Memory B cell (primary cell): Measurements from ENCODE around the gene HMOX1.

Experiments used
- ATAC-seq: fragments of 150-1000 bp; cut with Tn5 transposase; 2 replicates; pipeline ENCODE4 v1.10.0; 2021; ENCODE audit warnings: low read depth, mild to moderate bottlenecking, moderate library complexity
- DNase-seq, 2 donors: peaks; one replicate each; pipeline ENCODE4 v3.0.0; 2022; ENCODE audit warnings: low spot score in 2 of 2
- H3K27ac Mint-ChIP-seq: one replicate; pipeline ENCODE4 v1.8.0; 2022; ENCODE audit warnings: mild to moderate bottlenecking, moderate library complexity, mixed read lengths
- H3K27me3 Mint-ChIP-seq: one replicate; pipeline ENCODE4 v1.8.0; 2022; ENCODE audit warnings: mixed read lengths
- H3K36me3 Mint-ChIP-seq: one replicate; pipeline ENCODE4 v1.8.0; 2022; ENCODE audit warnings: mild to moderate bottlenecking, mixed read lengths
- H3K4me1 Mint-ChIP-seq: one replicate; pipeline ENCODE4 v1.8.0; 2022; ENCODE audit warnings: mixed read lengths
- H3K4me3 Mint-ChIP-seq: one replicate; pipeline ENCODE4 v1.8.0; 2022; ENCODE audit warnings: mild to moderate bottlenecking, moderate library complexity, mixed read lengths
- H3K9me3 Mint-ChIP-seq: one replicate; pipeline ENCODE4 v1.8.0; 2022; ENCODE audit warnings: mixed read lengths

The HMOX1 gene

GRCh38 chr22:35397095-35397904 lies 16.4 kb downstream of the HMOX1 start:
- peaks cover 10% of the 10 kb centered on the region for H3K36me3 Mint-ChIP-seq
- no peak for ATAC-seq
- no peaks in the 10 kb centered on the region for H3K27me3 Mint-ChIP-seq
- H3K9me3 Mint-ChIP-seq, result no peaks in the 10 kb centered on the region
- no peak for DNase-seq
- peak overlapping the region; percentile 72 for H3K4me3 Mint-ChIP-seq
- peaks cover 30% of the 10 kb centered on the region for H3K4me1 Mint-ChIP-seq
- peak overlapping the region; percentile 99 for H3K27ac Mint-ChIP-seq

- ATAC-seq (no peak), DNase-seq (no peak)
- Mint-ChIP-seq H3K27me3 (no peaks in the 10 kb centered on the region), H3K36me3 (peaks cover 10% of the 10 kb centered on the region), H3K4me1 (peaks cover 29% of the 10 kb centered on the region), H3K27ac (peak overlapping the region; percentile 99), H3K4me3 (peak overlapping the region; percentile 97), H3K9me3 (no peaks in the 10 kb centered on the region)
These were observed 17.7 kb downstream of the HMOX1 start for GRCh38 chr22:35398591-35398973.

GRCh38 chr22:35399114-35399677 lies 18.3 kb downstream of the HMOX1 start:
- Mint-ChIP-seq H3K9me3 (no peaks in the 10 kb centered on the region), H3K4me3 (peak overlapping the region; percentile 97), H3K4me1 (peaks cover 23% of the 10 kb centered on the region), H3K27me3 (no peaks in the 10 kb centered on the region), H3K27ac (peak overlapping the region; percentile 99), H3K36me3 (peaks cover 10% of the 10 kb centered on the region)
- DNase-seq (no peak), ATAC-seq (no peak)

GRCh38 chr22:35399678-35400500 lies 19.0 kb downstream of the HMOX1 start, which contains the start of gene MCM5:
Gene MCM5, plus strand, starts transcription at chr22:35400140. Its CDS starts 299 bp downstream, at chr22:35400439.
- ATAC-seq (peak; percentile 89), DNase-seq (peak; percentile 86 to 97)
- Mint-ChIP-seq H3K36me3 (peaks cover 12% of the 10 kb centered on the region), H3K4me1 (peaks cover 23% of the 10 kb centered on the region), H3K27ac (peak within 1 kb of the TSS; percentile 99), H3K4me3 (peak within 1 kb of the TSS; percentile 97), H3K27me3 (no peaks in the 10 kb centered on the region), H3K9me3 (no peaks in the 10 kb centered on the region)

GRCh38 chr22:35400501-35400790 lies 19.6 kb downstream of the HMOX1 start:
- H3K4me1 Mint-ChIP-seq, result peaks cover 23% of the 10 kb centered on the region
- H3K27me3 Mint-ChIP-seq, result no peaks in the 10 kb centered on the region
- H3K27ac Mint-ChIP-seq, result peak overlapping the region; percentile 99
- H3K36me3 Mint-ChIP-seq, result peaks cover 12% of the 10 kb centered on the region
- ATAC-seq, result no peak
- peak overlapping the region; percentile 97 for H3K4me3 Mint-ChIP-seq
- DNase-seq, result no peak
- no peaks in the 10 kb centered on the region for H3K9me3 Mint-ChIP-seq

GRCh38 chr22:35401863-35402262 lies 21.0 kb downstream of the HMOX1 start:
- Mint-ChIP-seq H3K27ac (peak overlapping the region; percentile 83), H3K27me3 (no peaks in the 10 kb centered on the region), H3K36me3 (peaks cover 18% of the 10 kb centered on the region), H3K9me3 (no peaks in the 10 kb centered on the region), H3K4me3 (peak overlapping the region; percentile 97), H3K4me1 (peaks cover 24% of the 10 kb centered on the region)
- ATAC-seq, result no peak
- DNase-seq, result no peak

- Mint-ChIP-seq H3K4me3 (no peak overlapping the region), H3K36me3 (peaks cover 30% of the 10 kb centered on the region), H3K9me3 (no peaks in the 10 kb centered on the region), H3K27me3 (no peaks in the 10 kb centered on the region), H3K27ac (peak overlapping the region; percentile 35), H3K4me1 (peaks cover 30% of the 10 kb centered on the region)
- ATAC-seq, result no peak
- no peak for DNase-seq
These were observed 22.5 kb downstream of the HMOX1 start for GRCh38 chr22:35403356-35403755.

GRCh38 chr22:35404176-35404575 lies 23.3 kb downstream of the HMOX1 start:
- Mint-ChIP-seq H3K27ac (peak overlapping the region; percentile 41), H3K36me3 (peaks cover 30% of the 10 kb centered on the region), H3K4me1 (peaks cover 30% of the 10 kb centered on the region), H3K4me3 (no peak overlapping the region), H3K27me3 (no peaks in the 10 kb centered on the region), H3K9me3 (no peaks in the 10 kb centered on the region)
- DNase-seq (no peak), ATAC-seq (no peak)

- ATAC-seq, result no peak
- Mint-ChIP-seq H3K27me3 (no peaks in the 10 kb centered on the region), H3K36me3 (peaks cover 31% of the 10 kb centered on the region), H3K27ac (peak overlapping the region; percentile 5), H3K9me3 (no peaks in the 10 kb centered on the region), H3K4me3 (no peak overlapping the region), H3K4me1 (peaks cover 41% of the 10 kb centered on the region)
- no peak for DNase-seq
These were observed 25.5 kb downstream of the HMOX1 start for GRCh38 chr22:35406443-35406842.

GRCh38 chr22:35407362-35407761 lies 26.5 kb downstream of the HMOX1 start:
- Mint-ChIP-seq H3K27ac (peak overlapping the region; percentile 97), H3K36me3 (peaks cover 36% of the 10 kb centered on the region), H3K27me3 (no peaks in the 10 kb centered on the region), H3K4me1 (peaks cover 43% of the 10 kb centered on the region), H3K9me3 (no peaks in the 10 kb centered on the region), H3K4me3 (no peak overlapping the region)
- no peak for ATAC-seq
- DNase-seq, result no peak

- no peaks in the 10 kb centered on the region for H3K27me3 Mint-ChIP-seq
- DNase-seq, result peak; percentile 71 to 88
- peaks cover 31% of the 10 kb centered on the region for H3K36me3 Mint-ChIP-seq
- no peaks in the 10 kb centered on the region for H3K9me3 Mint-ChIP-seq
- H3K27ac Mint-ChIP-seq, result peak overlapping the region; percentile 97
- peak overlapping the region; percentile 60 for H3K4me3 Mint-ChIP-seq
- ATAC-seq, result peak; percentile 82
- peaks cover 39% of the 10 kb centered on the region for H3K4me1 Mint-ChIP-seq
These were observed 29.1 kb downstream of the HMOX1 start for GRCh38 chr22:35409783-35410662.

- peak overlapping the region; percentile 97 for H3K27ac Mint-ChIP-seq
- ATAC-seq, result no peak
- H3K27me3 Mint-ChIP-seq, result no peaks in the 10 kb centered on the region
- peaks cover 39% of the 10 kb centered on the region for H3K4me1 Mint-ChIP-seq
- no peaks in the 10 kb centered on the region for H3K9me3 Mint-ChIP-seq
- H3K36me3 Mint-ChIP-seq, result peaks cover 32% of the 10 kb centered on the region
- H3K4me3 Mint-ChIP-seq, result peak overlapping the region; percentile 85
- no peak for DNase-seq
These were observed 29.8 kb downstream of the HMOX1 start for GRCh38 chr22:35410663-35411034.

- Mint-ChIP-seq H3K36me3 (peaks cover 32% of the 10 kb centered on the region), H3K27ac (peak overlapping the region; percentile 97), H3K4me1 (peaks cover 39% of the 10 kb centered on the region), H3K27me3 (no peaks in the 10 kb centered on the region), H3K4me3 (peak overlapping the region; percentile 85), H3K9me3 (no peaks in the 10 kb centered on the region)
- ATAC-seq, result peak; percentile 30
- peak; percentile 41 to 70 for DNase-seq
These were observed 30.2 kb downstream of the HMOX1 start for GRCh38 chr22:35411102-35411501.
